IMR-90 (cell line): ENCODE results near the gene CDK17. TPM values are rescaled to one million over a fixed set of nuclear protein-coding genes. Genes with fewer than 3 reads are reported as not detected.

Source experiments
- ATAC-seq: fragments of 200-7000 bp; cut with Tn5 transposase; 2 replicates; pipeline ENCODE4 v1.9.1; 2020; ENCODE audit warnings: low read depth, mild to moderate bottlenecking, moderate library complexity
- BruUV-seq: library from RNA; stranded (reverse); fragments of 400-500 nt; replicated peaks from 2 replicates; lab custom pipeline; 2021; lab: Mats Ljungman, UMichigan
- CTCF ChIA-PET: fragments of 300-600 bp; formaldehyde crosslinking; extraction: SDS; loops from one replicate; lab custom pipeline; 2021; ENCODE audit warnings: antibody characterized with exemption; lab: Yijun Ruan, JAX
- POLR2A ChIA-PET: fragments of 300-600 bp; sonication (Branson Sonifier 250); formaldehyde crosslinking; loops from one replicate; lab custom pipeline; 2022; ENCODE audit warnings: antibody characterized with exemption; ENCODE audit not compliant: unreplicated experiment; lab: Charles Lee
- DNase-seq: peaks from one replicate; pipeline ENCODE4 v3.0.0; 2013
- H2AFZ ChIP-seq: replicated peaks from 2 replicates; pipeline ENCODE3; 2013; ENCODE audit warnings: low read length, mild to moderate bottlenecking; ENCODE audit not compliant: poor library complexity
- H2AK5ac ChIP-seq: 2 replicates; pipeline ENCODE4 v1.6.1; 2013; ENCODE audit warnings: low read depth, low read length, inconsistent platforms
- H2AK9ac ChIP-seq: replicated peaks from 2 replicates; pipeline ENCODE3; 2013; ENCODE audit warnings: mild to moderate bottlenecking, low read depth, low read length, moderate library complexity; ENCODE audit not compliant: poor library complexity
- H2BK120ac ChIP-seq: 2 replicates; pipeline ENCODE4 v1.6.1; 2013; ENCODE audit warnings: low read depth, low read length, inconsistent platforms
- H2BK15ac ChIP-seq: 3 replicates; pipeline ENCODE4 v1.6.1; 2013; ENCODE audit warnings: low read depth, low read length, inconsistent platforms
- H2BK20ac ChIP-seq: 2 replicates; pipeline ENCODE4 v1.6.1; 2013; ENCODE audit warnings: low read depth, mild to moderate bottlenecking, inconsistent platforms, low read length, moderate library complexity
- H2BK5ac ChIP-seq: 2 replicates; pipeline ENCODE4 v1.6.1; 2013; ENCODE audit warnings: mild to moderate bottlenecking, low read depth, low read length, inconsistent platforms; ENCODE audit not compliant: poor library complexity, severe bottlenecking
- H3K14ac ChIP-seq: replicated peaks from 2 replicates; pipeline ENCODE4 v1.6.1; 2013; ENCODE audit warnings: low read depth, low read length, inconsistent platforms
- H3K18ac ChIP-seq: 2 replicates; pipeline ENCODE4 v1.6.1; 2013; ENCODE audit warnings: low read depth, low read length, control low read depth
- H3K23ac ChIP-seq: 2 replicates; pipeline ENCODE4 v1.6.1; 2013; ENCODE audit warnings: low read depth, low read length, inconsistent platforms
- H3K27ac ChIP-seq: 2 replicates; pipeline ENCODE4 v1.5.1; 2013; ENCODE audit warnings: mild to moderate bottlenecking, control low read depth, low read length; ENCODE audit not compliant: insufficient read depth
- H3K27me3 ChIP-seq: 2 replicates; pipeline ENCODE4 v1.6.1; 2013; ENCODE audit warnings: low read length; ENCODE audit not compliant: control insufficient read depth, insufficient read depth
- H3K36me3 ChIP-seq: 2 replicates; pipeline ENCODE4 v1.6.1; 2013; ENCODE audit warnings: low read length, mixed read lengths; ENCODE audit not compliant: control insufficient read depth, insufficient read depth
- H3K4ac ChIP-seq: 2 replicates; pipeline ENCODE4 v1.6.1; 2013; ENCODE audit warnings: low read depth, low read length, inconsistent platforms
- H3K4me1 ChIP-seq: 2 replicates; pipeline ENCODE4 v1.6.1; 2013; ENCODE audit warnings: low read length, mixed read lengths; ENCODE audit not compliant: control insufficient read depth, insufficient read depth
- H3K4me2 ChIP-seq: 2 replicates; pipeline ENCODE4 v1.6.1; 2013; ENCODE audit warnings: low read depth, mild to moderate bottlenecking, control low read depth, low read length, moderate library complexity
- H3K4me3 ChIP-seq: 2 replicates; pipeline ENCODE4 v1.5.1; 2013; ENCODE audit warnings: low read depth, mild to moderate bottlenecking, control low read depth, low read length, moderate library complexity; ENCODE audit not compliant: insufficient read depth
- H3K56ac ChIP-seq: 2 replicates; pipeline ENCODE4 v1.6.1; 2013; ENCODE audit warnings: low read length, inconsistent platforms; ENCODE audit not compliant: insufficient read depth; ENCODE audit errors: extremely low read depth
- H3K79me1 ChIP-seq, 2 experiments: 2 replicates each; pipeline ENCODE4 v1.6.1; 2013; ENCODE audit warnings: low read length in 2 of 2, inconsistent platforms in 1 of 2, low read depth in 1 of 2
- H3K9ac ChIP-seq: 2 replicates; pipeline ENCODE4 v1.6.1; 2013; ENCODE audit warnings: low read depth, low read length, control low read depth
- H3K9me1 ChIP-seq: 2 replicates; pipeline ENCODE4 v1.6.1; 2013; ENCODE audit warnings: low read length, inconsistent platforms; ENCODE audit not compliant: insufficient read depth
- H3K9me3 ChIP-seq: 2 replicates; pipeline ENCODE4 v1.6.1; 2013; ENCODE audit warnings: low read length; ENCODE audit not compliant: control insufficient read depth, insufficient read depth
- H4K20me1 ChIP-seq: 2 replicates; pipeline ENCODE4 v1.6.1; 2013; ENCODE audit warnings: low read length, inconsistent platforms; ENCODE audit not compliant: insufficient read depth
- H4K5ac ChIP-seq: 2 replicates; pipeline ENCODE4 v1.6.1; 2013; ENCODE audit warnings: mild to moderate bottlenecking, low read depth, low read length, control low read depth
- H4K8ac ChIP-seq, 2 experiments: 2 replicates each; pipeline ENCODE4 v1.6.1; 2013; ENCODE audit warnings: low read depth in 2 of 2, low read length in 2 of 2, control low read depth in 1 of 2, inconsistent platforms in 1 of 2
- H4K91ac ChIP-seq: 2 replicates; pipeline ENCODE4 v1.6.1; 2013; ENCODE audit warnings: low read depth, low read length, inconsistent platforms; ENCODE audit not compliant: insufficient read depth
- BHLHE40 ChIP-seq: fragments of 150-350 bp; IDR thresholded peaks from 2 replicates; pipeline ENCODE4 v1.6.1; 2016; ENCODE audit warnings: mild to moderate bottlenecking, low read depth, low read length
- CEBPB ChIP-seq: IDR thresholded peaks from 2 replicates; pipeline ENCODE4 v1.6.1; 2012; ENCODE audit warnings: low read depth, low read length, improper control_type of control experiment
- CHD1 ChIP-seq: IDR thresholded peaks from 2 replicates; pipeline ENCODE4 v1.6.1; 2012; ENCODE audit warnings: low read depth, low read length, improper control_type of control experiment
- CTCF ChIP-seq: conservative IDR thresholded peaks from 2 replicates; pipeline ENCODE4 v1.5.1; 2012; ENCODE audit warnings: mild to moderate bottlenecking, low read depth, low read length, improper control_type of control experiment
- ELK1 ChIP-seq: fragments of 150-350 bp; IDR thresholded peaks from 2 replicates; pipeline ENCODE4 v1.6.1; 2016; ENCODE audit warnings: low read depth, mild to moderate bottlenecking, low read length, moderate library complexity, borderline replicate concordance
- FOS ChIP-seq: fragments of 150-350 bp; IDR thresholded peaks from 2 replicates; pipeline ENCODE4 v1.6.1; 2016; ENCODE audit warnings: low read depth, low read length
- MAFK ChIP-seq: IDR thresholded peaks from 2 replicates; pipeline ENCODE4 v1.6.1; 2012; ENCODE audit warnings: low read depth, low read length, improper control_type of control experiment
- MAZ ChIP-seq: IDR thresholded peaks from 2 replicates; pipeline ENCODE4 v1.6.1; 2012; ENCODE audit warnings: low read depth, mild to moderate bottlenecking, low read length, improper control_type of control experiment, moderate library complexity, borderline replicate concordance
- MXI1 ChIP-seq: IDR thresholded peaks from 2 replicates; pipeline ENCODE4 v1.6.1; 2012; ENCODE audit warnings: low read depth, mild to moderate bottlenecking, low read length, moderate library complexity, borderline replicate concordance
- POLR2A ChIP-seq: IDR thresholded peaks from 2 replicates; pipeline ENCODE4 v1.6.1; 2012; ENCODE audit warnings: mild to moderate bottlenecking, low read depth, low read length
- RAD21 ChIP-seq: IDR thresholded peaks from 2 replicates; pipeline ENCODE4 v1.6.1; 2012; ENCODE audit warnings: low read length, improper control_type of control experiment
- RCOR1 ChIP-seq: IDR thresholded peaks from 2 replicates; pipeline ENCODE4 v1.6.1; 2012; ENCODE audit warnings: mild to moderate bottlenecking, low read length, improper control_type of control experiment; ENCODE audit not compliant: insufficient replicate concordance
- RFX5 ChIP-seq: IDR thresholded peaks from 2 replicates; pipeline ENCODE4 v1.8.0; 2012; ENCODE audit warnings: low read depth, mild to moderate bottlenecking, low read length, moderate library complexity
- SMC3 ChIP-seq: fragments of 150-350 bp; IDR thresholded peaks from 2 replicates; pipeline ENCODE4 v1.6.1; 2016; ENCODE audit warnings: low read depth, mild to moderate bottlenecking, antibody characterized with exemption, low read length, moderate library complexity
- USF2 ChIP-seq: fragments of 150-350 bp; IDR thresholded peaks from 2 replicates; pipeline ENCODE4 v1.6.1; 2017; ENCODE audit warnings: mild to moderate bottlenecking, antibody characterized with exemption, low read length, low read depth
- WGBS, 2 experiments: methylation state at CpG; one replicate each; pipeline versions ENCODE4 v1.1.5 to v1.1.7; 2013; ENCODE audit warnings: missing lambda C conversion rate in 2 of 2; ENCODE audit not compliant: insufficient read length in 1 of 2; ENCODE audit errors: extremely low coverage in 2 of 2; 5-methylcytosine and 5-hydroxymethylcytosine counted together
- dilution Hi-C: fragments of 300-500 bp; cut with HindIII; formaldehyde crosslinking; loops from one replicate; pipeline ENCODE4 v1.14.3; 2018; ENCODE audit warnings: low sequenced_read_pairs; ENCODE audit not compliant: unreplicated experiment
- in situ Hi-C: fragments of 300-500 bp; cut with MboI; formaldehyde crosslinking; loops from 3 replicates; pipeline ENCODE4 v1.14.3; 2019; ENCODE audit warnings: low sequenced_read_pairs, inconsistent platforms, mixed read lengths
- intact Hi-C: fragments of 100-400 bp; cut with micrococcal nuclease; formaldehyde crosslinking; loops from 2 replicates; pipeline ENCODE4 v1.10.0; 2022
- polyA plus RNA-seq, 3 experiments: library from polyadenylated mRNA; depleted of rRNA; stranded (reverse); fragments of >200 nt; gene quantifications; 2 replicates each; pipeline ENCODE4 v1.2.3, GENCODE V29; 2012; ENCODE audit warnings: low replicate concordance in 1 of 3
- total RNA-seq: library from RNA; depleted of rRNA; stranded (reverse); fragments of >200 nt; gene quantifications from 2 replicates; pipeline ENCODE4 v1.2.3, GENCODE V29; 2012

Gene CDK17
- total and polyA plus RNA-seq, 2 of the 4 experiments (the other 2 are of a cell fraction) = 14.5 to 50.2 TPM

GRCh38 chr12:96347130-96347699, 53.0 kb downstream of the CDK17 start:
- Histone ChIP-seq H3K4me3 (no peak overlapping the region), H3K56ac (no peak overlapping the region), H3K9ac (no peak overlapping the region), H4K91ac (no peak overlapping the region), H3K27me3 (no peaks in the 10 kb centered on the region), H3K4me2 (peak overlapping the region; percentile 73), H3K14ac (0 out of 2 replicates have a peak overlapping the region, but pooled peaks have one; percentile 21), H3K9me3 (peaks cover 3% of the 10 kb centered on the region), H4K20me1 (peaks cover 51% of the 10 kb centered on the region), H3K9me1 (peaks cover 3% of the 10 kb centered on the region), H2BK5ac (no peak overlapping the region), H3K18ac (no peak overlapping the region), H4K5ac (no peak overlapping the region), H2AFZ (no peak overlapping the region), H2BK15ac (no peak overlapping the region), H3K23ac (no peak overlapping the region), H2BK120ac (no peak overlapping the region), H3K79me1 (peaks cover 14 to 50% of the 10 kb centered on the region in 2 experiments), H3K36me3 (peaks cover 2% of the 10 kb centered on the region), H3K4me1 (peaks cover 6% of the 10 kb centered on the region), H3K4ac (no peak overlapping the region), H2AK9ac (no peak overlapping the region), H3K27ac (no peak overlapping the region; the same call in 1 of the 2 replicates), H2AK5ac (no peak overlapping the region; the same call in 1 of the 2 replicates), H2BK20ac (no peak overlapping the region), H4K8ac (peak overlapping the region in 1 of 2 experiments; percentile 21; a peak in 1 of 4 replicates)
- ChIA-PET CTCF (interaction anchor here (0.6 to 1.1 kb wide), 3 partner anchors 12 to 211 kb away, joined by 3 to 6 read pairs (median 5); no protein-coding TSS in a partner anchor), POLR2A (interaction anchor here (0.6 kb wide), 1 partner anchor 8 kb away, joined by 17 read pairs; no protein-coding TSS in a partner anchor)
- intact Hi-C loops (no loop called here), in situ Hi-C loops (no loop called here), dilution Hi-C loops (no loop called here)
- ATAC-seq (peak; percentile 28; the same call in 1 of the 2 replicates), DNase-seq (no peak)
- no TSS peak for BruUV-seq
- no CpG with 5 or more reads among the region's 5 CpGs for WGBS, 2 experiments
- TF ChIP-seq POLR2A = no peak
- no peak for TF ChIP-seq RFX5
- no peak for TF ChIP-seq MAZ
- TF ChIP-seq ELK1 = no peak
- TF ChIP-seq FOS = no peak
- TF ChIP-seq SMC3 = no peak
- TF ChIP-seq CHD1 = no peak
- no peak for TF ChIP-seq RAD21
- TF ChIP-seq MAFK = no peak
- TF ChIP-seq RCOR1 = no peak
- TF ChIP-seq BHLHE40 = no peak
- no peak for TF ChIP-seq CEBPB
- TF ChIP-seq MXI1 = no peak
- TF ChIP-seq USF2 = no peak
- no peak for TF ChIP-seq CTCF
